HEK293 (cell line): ENCODE results near the gene PTX4.

Experiments
- ZBTB10 ChIP-seq: fragments of 450-650 bp; formaldehyde crosslinking; IDR thresholded peaks from 2 replicates; pipeline ENCODE4 v1.5.1; 2016; ENCODE audit warnings: missing biosample characterization, missing genetic modification characterization
- ZNF423 ChIP-seq: fragments of 450-650 bp; formaldehyde crosslinking; IDR thresholded peaks from 2 replicates; pipeline ENCODE4 v1.5.1; 2016; ENCODE audit warnings: missing biosample characterization, missing genetic modification characterization

- TF ChIP-seq ZBTB10 (tag by site-specific recombination) (no peak), ZNF423 (tag by site-specific recombination) (no peak)
Observed at GRCh38 chr16:1496464-1496863, 7.7 kb upstream of the PTX4 start.
